DND-41 (cell line): Measurements from ENCODE around the gene LRRTM4.

Source experiments
- EZH2 ChIP-seq: IDR thresholded peaks from 3 replicates; pipeline ENCODE4 v1.6.1; 2012; ENCODE audit warnings: borderline replicate concordance, low read depth, mild to moderate bottlenecking, moderate library complexity, low read length, inconsistent platforms; ENCODE audit not compliant: severe bottlenecking
- TF ChIP-seq, protein P1 (sequence below): IDR thresholded peaks from 2 replicates; pipeline ENCODE4 v1.5.1; 2012; ENCODE audit warnings: borderline replicate concordance, low read length, moderate library complexity, mild to moderate bottlenecking; ENCODE audit not compliant: poor library complexity, severe bottlenecking; ENCODE audit errors: extremely low read depth

DNA sequence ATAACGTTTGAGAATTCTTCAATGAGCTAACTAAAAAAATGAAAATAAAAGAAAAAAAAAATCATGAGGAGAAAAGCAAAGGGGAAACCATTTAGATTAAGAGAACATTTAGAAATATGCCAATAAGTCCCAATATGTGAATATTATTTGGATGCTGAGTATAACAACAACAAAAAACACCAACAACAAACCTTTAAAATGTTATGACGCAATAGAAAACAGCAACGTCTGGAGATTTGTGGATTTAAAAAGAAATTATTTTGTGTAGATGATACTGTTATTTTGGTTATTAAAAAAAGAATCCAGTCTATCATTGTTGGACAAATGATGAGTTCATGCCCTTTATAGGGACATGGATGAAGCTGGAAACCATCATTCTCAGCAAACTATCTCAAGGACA is 417.2 kb downstream of the LRRTM4 start:
- TF ChIP-seq, protein P1, sequence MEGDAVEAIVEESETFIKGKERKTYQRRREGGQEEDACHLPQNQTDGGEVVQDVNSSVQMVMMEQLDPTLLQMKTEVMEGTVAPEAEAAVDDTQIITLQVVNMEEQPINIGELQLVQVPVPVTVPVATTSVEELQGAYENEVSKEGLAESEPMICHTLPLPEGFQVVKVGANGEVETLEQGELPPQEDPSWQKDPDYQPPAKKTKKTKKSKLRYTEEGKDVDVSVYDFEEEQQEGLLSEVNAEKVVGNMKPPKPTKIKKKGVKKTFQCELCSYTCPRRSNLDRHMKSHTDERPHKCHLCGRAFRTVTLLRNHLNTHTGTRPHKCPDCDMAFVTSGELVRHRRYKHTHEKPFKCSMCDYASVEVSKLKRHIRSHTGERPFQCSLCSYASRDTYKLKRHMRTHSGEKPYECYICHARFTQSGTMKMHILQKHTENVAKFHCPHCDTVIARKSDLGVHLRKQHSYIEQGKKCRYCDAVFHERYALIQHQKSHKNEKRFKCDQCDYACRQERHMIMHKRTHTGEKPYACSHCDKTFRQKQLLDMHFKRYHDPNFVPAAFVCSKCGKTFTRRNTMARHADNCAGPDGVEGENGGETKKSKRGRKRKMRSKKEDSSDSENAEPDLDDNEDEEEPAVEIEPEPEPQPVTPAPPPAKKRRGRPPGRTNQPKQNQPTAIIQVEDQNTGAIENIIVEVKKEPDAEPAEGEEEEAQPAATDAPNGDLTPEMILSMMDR = no peak
- TF ChIP-seq EZH2 = no peak
